Osteocyte (in vitro differentiated cells): ENCODE results near the gene DLG5. TPM values are rescaled to one million over a fixed set of nuclear protein-coding genes. Genes with fewer than 3 reads are reported as not detected.
A peak's percentile ranks its signal among the peaks of the same experiment; 100 is the strongest.

Experiments
- DNase-seq: peaks from one replicate; pipeline ENCODE4 v3.0.0; 2021; ENCODE audit warnings: mixed read lengths; ENCODE audit not compliant: unreplicated experiment; ENCODE audit errors: extremely low spot score
- H3K27ac Mint-ChIP-seq: one replicate; pipeline ENCODE4 v1.8.0; 2021; ENCODE audit warnings: mild to moderate bottlenecking, mixed read lengths; ENCODE audit not compliant: unreplicated experiment
- H3K27me3 Mint-ChIP-seq: one replicate; pipeline ENCODE4 v1.8.0; 2021; ENCODE audit warnings: mixed read lengths; ENCODE audit not compliant: unreplicated experiment
- H3K36me3 Mint-ChIP-seq: one replicate; pipeline ENCODE4 v1.8.0; 2021; ENCODE audit warnings: mixed read lengths; ENCODE audit not compliant: unreplicated experiment
- H3K4me1 Mint-ChIP-seq: one replicate; pipeline ENCODE4 v1.8.0; 2021; ENCODE audit warnings: mixed read lengths; ENCODE audit not compliant: unreplicated experiment
- H3K4me3 Mint-ChIP-seq: one replicate; pipeline ENCODE4 v1.8.0; 2021; ENCODE audit warnings: mild to moderate bottlenecking, moderate library complexity, mixed read lengths; ENCODE audit not compliant: unreplicated experiment
- H3K9me3 Mint-ChIP-seq: one replicate; pipeline ENCODE4 v1.8.0; 2021; ENCODE audit warnings: mixed read lengths; ENCODE audit not compliant: unreplicated experiment
- CTCF ChIP-seq: fragments of 200-600 bp; sonication (generic); IDR thresholded peaks from 2 replicates; pipeline ENCODE4 v1.5.0; 2021; ENCODE audit warnings: antibody characterized with exemption, mild to moderate bottlenecking, moderate library complexity
- total RNA-seq: library from RNA; stranded (reverse); gene quantifications from 2 replicates; pipeline ENCODE4 v1.2.1, GENCODE V29; 2021

The DLG5 gene
- total RNA-seq, 1 donor from 2014 or later: 69.8 TPM

- Mint-ChIP-seq H3K36me3 (no peaks in the 10 kb centered on the region), H3K9me3 (no peaks in the 10 kb centered on the region), H3K4me1 (peaks cover 29% of the 10 kb centered on the region), H3K27me3 (no peaks in the 10 kb centered on the region), H3K27ac (peak overlapping the region; percentile 54), H3K4me3 (no peak overlapping the region)
- no peak for DNase-seq
- no peak for TF ChIP-seq CTCF
Observed at GRCh38 chr10:77898323-77899079, 28.1 kb downstream of the DLG5 start.

GRCh38 chr10:77896058-77896457 is 30.5 kb downstream of the DLG5 start:
- H3K9me3 Mint-ChIP-seq: no peaks in the 10 kb centered on the region
- no peak overlapping the region for H3K4me3 Mint-ChIP-seq
- no peaks in the 10 kb centered on the region for H3K36me3 Mint-ChIP-seq
- no peak for TF ChIP-seq CTCF
- peaks cover 29% of the 10 kb centered on the region for H3K4me1 Mint-ChIP-seq
- no peaks in the 10 kb centered on the region for H3K27me3 Mint-ChIP-seq
- no peak for DNase-seq
- no peak overlapping the region for H3K27ac Mint-ChIP-seq

- Mint-ChIP-seq H3K9me3 (no peaks in the 10 kb centered on the region), H3K27ac (no peak overlapping the region), H3K36me3 (no peaks in the 10 kb centered on the region), H3K27me3 (no peaks in the 10 kb centered on the region), H3K4me3 (no peak overlapping the region), H3K4me1 (peaks cover 25% of the 10 kb centered on the region)
- TF ChIP-seq CTCF: no peak
- DNase-seq: no peak
Observed at GRCh38 chr10:77894058-77894457, 32.5 kb downstream of the DLG5 start.

GRCh38 chr10:77893386-77893785 is 33.2 kb downstream of the DLG5 start:
- Mint-ChIP-seq H3K9me3 (no peaks in the 10 kb centered on the region), H3K4me1 (peaks cover 22% of the 10 kb centered on the region), H3K36me3 (no peaks in the 10 kb centered on the region), H3K27me3 (no peaks in the 10 kb centered on the region), H3K4me3 (no peak overlapping the region), H3K27ac (no peak overlapping the region)
- TF ChIP-seq CTCF: no peak
- DNase-seq: no peak

- Mint-ChIP-seq H3K36me3 (no peaks in the 10 kb centered on the region), H3K27ac (no peak overlapping the region), H3K4me3 (no peak overlapping the region), H3K27me3 (no peaks in the 10 kb centered on the region), H3K4me1 (peaks cover 24% of the 10 kb centered on the region), H3K9me3 (no peaks in the 10 kb centered on the region)
- DNase-seq: no peak
- no peak for TF ChIP-seq CTCF
Observed at GRCh38 chr10:77892761-77893160, 33.8 kb downstream of the DLG5 start.
